ENCODE data around the gene ARMCX2.

ARMCX2 gene

GRCh38 chrX:101639583-101639982 is 20.1 kb downstream of the ARMCX2 start:
- TF ChIP-seq SNAI2 (CRISPR knock-in tag; IDR thresholded peaks at IDR 0.05) (no peak), GLIS3 (CRISPR knock-in tag; IDR thresholded peaks at IDR 0.05) (no peak), ISL1 (CRISPR knock-in tag; IDR thresholded peaks at IDR 0.05) (no peak), ZC3H10 (CRISPR knock-in tag; IDR thresholded peaks at IDR 0.05) (no peak), ZNF8 (CRISPR knock-in tag; IDR thresholded peaks at IDR 0.05) (no peak), CREB5 (CRISPR knock-in tag; IDR thresholded peaks at IDR 0.05; ENCODE audit: low read depth) (no peak), TCF4 (CRISPR knock-in tag; IDR thresholded peaks at IDR 0.05; ENCODE audit: borderline replicate concordance) (no peak), PPARA (CRISPR knock-in tag; IDR thresholded peaks at IDR 0.05; ENCODE audit: borderline replicate concordance) (no peak), CSRNP3 (CRISPR knock-in tag; IDR thresholded peaks at IDR 0.05) (no peak), TOX (CRISPR knock-in tag; IDR thresholded peaks at IDR 0.05; ENCODE audit: borderline replicate concordance) (no peak), POU6F1 (CRISPR knock-in tag; IDR thresholded peaks at IDR 0.05; ENCODE audit: borderline replicate concordance, low read depth) (no peak), TSHZ2 (CRISPR knock-in tag; IDR thresholded peaks at IDR 0.05) (no peak), ARNTL (CRISPR knock-in tag; IDR thresholded peaks at IDR 0.05; ENCODE audit: borderline replicate concordance, low read depth) (no peak), ZFP3 (CRISPR knock-in tag; IDR thresholded peaks at IDR 0.05) (no peak), RARB (CRISPR knock-in tag; IDR thresholded peaks at IDR 0.05) (no peak), OSR1 (CRISPR knock-in tag; IDR thresholded peaks at IDR 0.05) (no peak), CSDC2 (CRISPR knock-in tag; IDR thresholded peaks at IDR 0.05) (no peak), ZNF565 (CRISPR knock-in tag; conservative IDR thresholded peaks at IDR 0.05; ENCODE audit: low read depth) (no peak)
- no peak for ATAC-seq

GRCh38 chrX:101619364-101619763 is 40.3 kb downstream of the ARMCX2 start:
- ATAC-seq, result no peak
- TF ChIP-seq ZNF70 (CRISPR knock-in tag; IDR thresholded peaks at IDR 0.05) (no peak), GLIS3 (CRISPR knock-in tag; IDR thresholded peaks at IDR 0.05) (no peak), BACH2 (CRISPR knock-in tag; IDR thresholded peaks at IDR 0.05; ENCODE audit: borderline replicate concordance) (no peak), PATZ1 (CRISPR knock-in tag; IDR thresholded peaks at IDR 0.05; ENCODE audit: borderline replicate concordance) (no peak), OSR1 (CRISPR knock-in tag; IDR thresholded peaks at IDR 0.05) (no peak), ZFP3 (CRISPR knock-in tag; IDR thresholded peaks at IDR 0.05) (no peak), PPARA (CRISPR knock-in tag; IDR thresholded peaks at IDR 0.05; ENCODE audit: borderline replicate concordance) (no peak), CSDC2 (CRISPR knock-in tag; IDR thresholded peaks at IDR 0.05) (no peak), RARB (CRISPR knock-in tag; IDR thresholded peaks at IDR 0.05) (no peak), ZNF8 (CRISPR knock-in tag; IDR thresholded peaks at IDR 0.05) (no peak)

All from SK-N-SH treated with all-trans-retinoic acid at 6 μM for 48 hours (cell line).